AG09309 (cell line): ENCODE results near the gene CELA3A.

Experiments
- DNase-seq: peaks from one replicate; pipeline ENCODE4 v3.0.0-alpha.2; 2010; ENCODE audit warnings: low read depth
- H3K4me3 ChIP-seq: 2 replicates; pipeline ENCODE4 v1.5.1; 2011; ENCODE audit warnings: mild to moderate bottlenecking, low read depth, low read length, moderate library complexity; ENCODE audit not compliant: control insufficient read depth
- CTCF ChIP-seq: IDR thresholded peaks from 2 replicates; pipeline ENCODE4 v1.5.1; 2011; ENCODE audit warnings: mild to moderate bottlenecking, low read depth, low read length, inconsistent platforms; ENCODE audit not compliant: insufficient read depth, control insufficient read depth; ENCODE audit errors: missing control alignments

CELA3A gene

GRCh38 chr1:22053017-22053860 lies 51.8 kb downstream of the CELA3A start:
- no peak for TF ChIP-seq CTCF
- no peak for DNase-seq
- peak overlapping the region; percentile 84 for H3K4me3 ChIP-seq

GRCh38 chr1:22053861-22054770 lies 52.7 kb downstream of the CELA3A start:
- TF ChIP-seq CTCF: no peak
- H3K4me3 ChIP-seq: peak overlapping the region; percentile 84
- no peak for DNase-seq

GRCh38 chr1:22055463-22055862 lies 54.0 kb downstream of the CELA3A start:
- TF ChIP-seq CTCF: no peak
- no peak overlapping the region for H3K4me3 ChIP-seq
- no peak for DNase-seq

GRCh38 chr1:22056043-22056442 lies 54.6 kb downstream of the CELA3A start:
- DNase-seq: no peak
- H3K4me3 ChIP-seq: no peak overlapping the region
- TF ChIP-seq CTCF: no peak

- DNase-seq: no peak
- no peak overlapping the region for H3K4me3 ChIP-seq
- no peak for TF ChIP-seq CTCF
Measured at GRCh38 chr1:22056936-22057335, 55.5 kb downstream of the CELA3A start.

- no peak overlapping the region for H3K4me3 ChIP-seq
- no peak for DNase-seq
- TF ChIP-seq CTCF: no peak
Measured at GRCh38 chr1:22057861-22058260, 56.4 kb downstream of the CELA3A start.
